MM.1S (cell line): ENCODE measurements around the gene MARCHF6.

ENCODE experiments used
- CTCF ChIP-seq: fragments of 300-600 bp; sonication (generic); IDR thresholded peaks from 2 replicates; pipeline ENCODE4 v1.5.1; 2016; ENCODE audit warnings: antibody characterized with exemption, low read length, mixed read lengths
- EZH2 ChIP-seq: fragments of 300-600 bp; sonication (generic); optimal IDR thresholded peaks from 2 replicates; pipeline ENCODE3; 2017; ENCODE audit warnings: low read depth, mild to moderate bottlenecking, antibody characterized with exemption, low read length, mixed read lengths

GRCh38 chr5:10355071-10355889 is 1.8 kb downstream of the MARCHF6 start:
- TF ChIP-seq EZH2 (no peak), CTCF (no peak)
